Measurements from ENCODE around the gene PDE11A. TPM values are rescaled to one million over a fixed set of nuclear protein-coding genes. Genes with fewer than 3 reads are reported as not detected.
A peak's percentile ranks its signal among the peaks of the same experiment; 100 is the strongest.

Gene PDE11A
- total RNA-seq, 1 donor from 2014 or later: not detected

GRCh38 chr2:177602611-177603164 is 469.9 kb downstream of the PDE11A start:
- DNase-seq (ENCODE audit: low read depth in 2 of 2): no peak

- no peak for DNase-seq (ENCODE audit: low read depth in 2 of 2)
Observed at GRCh38 chr2:177600917-177601316, 471.7 kb downstream of the PDE11A start.

GRCh38 chr2:177599956-177600355 is 472.6 kb downstream of the PDE11A start:
- DNase-seq (ENCODE audit: low read depth in 2 of 2): no peak

- DNase-seq (ENCODE audit: low read depth in 2 of 2): peak; percentile 21 to 68
Observed at GRCh38 chr2:177599139-177599688, 473.4 kb downstream of the PDE11A start.

- DNase-seq (ENCODE audit: low read depth in 2 of 2): peak in 1 of 2 donors; percentile 68
Observed at GRCh38 chr2:177598326-177599138, 474.0 kb downstream of the PDE11A start.

- no peak for DNase-seq (ENCODE audit: low read depth in 2 of 2)
Observed at GRCh38 chr2:177597759-177598158, 474.8 kb downstream of the PDE11A start.

- DNase-seq (ENCODE audit: low read depth in 2 of 2): no peak
Observed at GRCh38 chr2:177596866-177597265, 475.7 kb downstream of the PDE11A start.

- no peak for DNase-seq (ENCODE audit: low read depth in 2 of 2)
Observed at GRCh38 chr2:177595126-177595845, 477.3 kb downstream of the PDE11A start.

GRCh38 chr2:177593402-177593801 is 479.2 kb downstream of the PDE11A start:
- no peak for DNase-seq (ENCODE audit: low read depth in 2 of 2)

GRCh38 chr2:177592945-177593344 is 479.6 kb downstream of the PDE11A start:
- no peak for DNase-seq (ENCODE audit: low read depth in 2 of 2)

- no peak for DNase-seq (ENCODE audit: low read depth in 2 of 2)
Observed at GRCh38 chr2:177592397-177592796, 480.2 kb downstream of the PDE11A start.

GRCh38 chr2:177589186-177589585 is 483.4 kb downstream of the PDE11A start:
- DNase-seq (ENCODE audit: low read depth in 2 of 2): no peak

GRCh38 chr2:177588671-177589070 is 483.9 kb downstream of the PDE11A start:
- DNase-seq (ENCODE audit: low read depth in 2 of 2): no peak

GRCh38 chr2:177587371-177587770 is 485.2 kb downstream of the PDE11A start:
- DNase-seq (ENCODE audit: low read depth in 2 of 2): no peak

GRCh38 chr2:177586154-177586553 is 486.4 kb downstream of the PDE11A start:
- DNase-seq (ENCODE audit: low read depth in 2 of 2): no peak

GRCh38 chr2:177585234-177585863 is 487.2 kb downstream of the PDE11A start:
- no peak for DNase-seq (ENCODE audit: low read depth in 2 of 2)

- DNase-seq (ENCODE audit: low read depth in 2 of 2): no peak
Observed at GRCh38 chr2:177584030-177584692, 488.4 kb downstream of the PDE11A start.

- no peak for DNase-seq (ENCODE audit: low read depth in 2 of 2)
Observed at GRCh38 chr2:177582000-177582399, 490.6 kb downstream of the PDE11A start.

- DNase-seq (ENCODE audit: low read depth in 2 of 2): no peak
Observed at GRCh38 chr2:177579486-177580036, 493.0 kb downstream of the PDE11A start.

GRCh38 chr2:177578454-177578853 is 494.1 kb downstream of the PDE11A start:
- DNase-seq (ENCODE audit: low read depth in 2 of 2): no peak

- DNase-seq (ENCODE audit: low read depth in 2 of 2): no peak
Observed at GRCh38 chr2:177577075-177577474, 495.5 kb downstream of the PDE11A start.

All from lung microvascular endothelial cell (primary cell).